Stimulated activated CD4-positive, alpha-beta T cell treated with anti-CD3 and anti-CD28 coated beads, Interleukin-12 subunit alpha, Interleukin-12 subunit beta, amount 100 ng/mL, for 4 hours (primary cell): Measurements from ENCODE around the gene GPC4.

ENCODE experiments used
- DNase-seq: peaks from one replicate; pipeline ENCODE4 v3.0.0-alpha.2; 2020

GPC4 gene

GRCh38 chrX:133405498-133406185 lies 9.6 kb downstream of the GPC4 start:
- DNase-seq: no peak

GRCh38 chrX:133403984-133404383 lies 11.3 kb downstream of the GPC4 start:
- DNase-seq: no peak

- DNase-seq: no peak
These were observed 12.3 kb downstream of the GPC4 start for GRCh38 chrX:133402830-133403625.

GRCh38 chrX:133402042-133402453 lies 13.2 kb downstream of the GPC4 start:
- DNase-seq: no peak

- no peak for DNase-seq
These were observed 13.8 kb downstream of the GPC4 start for GRCh38 chrX:133401536-133401935.

- no peak for DNase-seq
These were observed 15.9 kb downstream of the GPC4 start for GRCh38 chrX:133399411-133399810.

GRCh38 chrX:133394765-133395164 lies 20.5 kb downstream of the GPC4 start:
- DNase-seq: no peak

- DNase-seq: no peak
These were observed 22.6 kb downstream of the GPC4 start for GRCh38 chrX:133392671-133393070.

- DNase-seq: no peak
These were observed 24.2 kb downstream of the GPC4 start for GRCh38 chrX:133391111-133391510.

GRCh38 chrX:133390676-133391075 lies 24.6 kb downstream of the GPC4 start:
- DNase-seq: no peak

GRCh38 chrX:133389975-133390374 lies 25.3 kb downstream of the GPC4 start:
- DNase-seq: no peak

GRCh38 chrX:133384454-133384853 lies 30.8 kb downstream of the GPC4 start:
- no peak for DNase-seq

GRCh38 chrX:133380711-133381619 lies 34.3 kb downstream of the GPC4 start:
- DNase-seq: no peak

GRCh38 chrX:133376422-133376821 lies 38.9 kb downstream of the GPC4 start:
- DNase-seq: no peak

- DNase-seq: no peak
These were observed 39.5 kb downstream of the GPC4 start for GRCh38 chrX:133375615-133376340.

- no peak for DNase-seq
These were observed 40.4 kb downstream of the GPC4 start for GRCh38 chrX:133374874-133375387.

- DNase-seq: no peak
These were observed 41.8 kb downstream of the GPC4 start for GRCh38 chrX:133373386-133374079.

GRCh38 chrX:133370696-133371275 lies 44.5 kb downstream of the GPC4 start:
- DNase-seq: no peak

- DNase-seq: no peak
These were observed 46.2 kb downstream of the GPC4 start for GRCh38 chrX:133369065-133369464.

GRCh38 chrX:133366735-133367134 lies 48.6 kb downstream of the GPC4 start:
- DNase-seq: no peak

GRCh38 chrX:133365871-133366611 lies 49.2 kb downstream of the GPC4 start:
- no peak for DNase-seq
